Measurements from ENCODE around the gene DCAF8.

Gene DCAF8

GRCh38 chr1:160171354-160171753, 91.0 kb downstream of the DCAF8 start:
- DNase-seq (ENCODE audit: low read depth), result peak; percentile 54
- TF ChIP-seq, protein P1, sequence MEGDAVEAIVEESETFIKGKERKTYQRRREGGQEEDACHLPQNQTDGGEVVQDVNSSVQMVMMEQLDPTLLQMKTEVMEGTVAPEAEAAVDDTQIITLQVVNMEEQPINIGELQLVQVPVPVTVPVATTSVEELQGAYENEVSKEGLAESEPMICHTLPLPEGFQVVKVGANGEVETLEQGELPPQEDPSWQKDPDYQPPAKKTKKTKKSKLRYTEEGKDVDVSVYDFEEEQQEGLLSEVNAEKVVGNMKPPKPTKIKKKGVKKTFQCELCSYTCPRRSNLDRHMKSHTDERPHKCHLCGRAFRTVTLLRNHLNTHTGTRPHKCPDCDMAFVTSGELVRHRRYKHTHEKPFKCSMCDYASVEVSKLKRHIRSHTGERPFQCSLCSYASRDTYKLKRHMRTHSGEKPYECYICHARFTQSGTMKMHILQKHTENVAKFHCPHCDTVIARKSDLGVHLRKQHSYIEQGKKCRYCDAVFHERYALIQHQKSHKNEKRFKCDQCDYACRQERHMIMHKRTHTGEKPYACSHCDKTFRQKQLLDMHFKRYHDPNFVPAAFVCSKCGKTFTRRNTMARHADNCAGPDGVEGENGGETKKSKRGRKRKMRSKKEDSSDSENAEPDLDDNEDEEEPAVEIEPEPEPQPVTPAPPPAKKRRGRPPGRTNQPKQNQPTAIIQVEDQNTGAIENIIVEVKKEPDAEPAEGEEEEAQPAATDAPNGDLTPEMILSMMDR (conservative IDR thresholded peaks at IDR 0.05; ENCODE audit: low read length), result no peak
- no peak overlapping the region for H3K4me3 ChIP-seq (ENCODE audit: low read length)

GRCh38 chr1:160169553-160170399, 92.6 kb downstream of the DCAF8 start:
- H3K4me3 ChIP-seq (ENCODE audit: low read length), result no peak overlapping the region
- TF ChIP-seq, protein P1 (conservative IDR thresholded peaks at IDR 0.05; ENCODE audit: low read length), result no peak
- DNase-seq (ENCODE audit: low read depth), result no peak

DNA sequence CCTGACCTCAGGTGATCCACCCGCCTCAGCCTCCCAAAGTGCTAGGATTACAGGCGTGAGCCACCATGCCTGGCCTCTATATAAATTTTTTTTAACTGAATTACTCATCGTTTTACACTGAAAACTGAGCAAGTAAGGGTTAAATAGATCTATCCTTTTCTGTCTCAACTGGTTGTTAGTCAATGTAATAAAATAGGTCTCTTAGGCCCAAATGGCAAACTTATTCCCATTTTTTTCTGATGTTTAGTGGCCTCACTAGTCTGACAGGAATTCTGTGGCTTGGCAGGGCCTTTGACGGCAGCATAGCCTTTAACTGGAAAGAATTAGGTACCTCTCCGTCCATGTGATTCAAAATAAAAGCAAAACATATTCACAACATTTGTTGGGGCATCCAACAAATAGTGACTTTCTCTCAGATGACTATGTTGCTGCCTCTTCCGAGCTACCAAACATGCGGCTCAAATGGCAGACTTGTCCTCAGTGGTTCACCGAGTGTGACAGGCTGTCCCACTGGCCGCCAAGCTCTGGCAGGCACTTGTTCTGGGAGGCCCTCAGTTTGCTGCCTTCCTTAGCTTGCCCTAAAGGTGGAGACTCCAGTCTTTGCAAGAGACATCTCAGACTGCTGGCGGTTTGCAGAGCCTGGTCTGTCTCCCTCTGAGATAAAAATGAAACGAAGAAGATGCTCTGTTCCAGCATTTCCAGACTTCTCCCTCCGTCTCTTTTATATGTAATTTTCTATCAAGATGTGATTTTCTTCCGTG, 93.6 kb downstream of the DCAF8 start:
- DNase-seq (ENCODE audit: low read depth), result peak; percentile 56
- H3K4me3 ChIP-seq (ENCODE audit: low read length), result no peak overlapping the region
- TF ChIP-seq, protein P1 (conservative IDR thresholded peaks at IDR 0.05; ENCODE audit: low read length), result no peak; the same call in 1 of the 2 replicates

DNA sequence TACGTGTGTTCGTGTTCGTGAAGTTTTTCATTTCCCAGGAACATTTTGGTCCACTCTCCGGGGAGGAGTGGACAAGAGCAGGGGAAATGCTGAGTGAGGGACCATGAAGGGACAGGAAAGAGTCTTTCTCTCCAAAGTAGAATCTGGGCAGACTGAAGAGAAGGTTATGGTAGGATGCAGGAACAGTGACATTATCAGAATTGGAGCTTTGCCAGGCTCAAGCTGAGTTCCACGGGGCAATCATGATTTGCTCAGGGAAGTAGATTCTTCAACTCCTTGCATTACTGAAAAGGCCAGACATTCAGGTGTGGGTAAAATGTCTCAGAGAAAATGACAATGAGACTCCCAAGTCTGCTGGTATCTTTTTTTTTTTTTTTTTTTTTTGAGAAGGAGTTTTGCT, 94.3 kb downstream of the DCAF8 start:
- TF ChIP-seq, protein P1 (conservative IDR thresholded peaks at IDR 0.05; ENCODE audit: low read length), result no peak
- H3K4me3 ChIP-seq (ENCODE audit: low read length), result no peak overlapping the region
- no peak for DNase-seq (ENCODE audit: low read depth)

GRCh38 chr1:160167580-160167979, 94.8 kb downstream of the DCAF8 start:
- H3K4me3 ChIP-seq (ENCODE audit: low read length), result no peak overlapping the region
- TF ChIP-seq, protein P1 (conservative IDR thresholded peaks at IDR 0.05; ENCODE audit: low read length), result no peak
- no peak for DNase-seq (ENCODE audit: low read depth)

DNA sequence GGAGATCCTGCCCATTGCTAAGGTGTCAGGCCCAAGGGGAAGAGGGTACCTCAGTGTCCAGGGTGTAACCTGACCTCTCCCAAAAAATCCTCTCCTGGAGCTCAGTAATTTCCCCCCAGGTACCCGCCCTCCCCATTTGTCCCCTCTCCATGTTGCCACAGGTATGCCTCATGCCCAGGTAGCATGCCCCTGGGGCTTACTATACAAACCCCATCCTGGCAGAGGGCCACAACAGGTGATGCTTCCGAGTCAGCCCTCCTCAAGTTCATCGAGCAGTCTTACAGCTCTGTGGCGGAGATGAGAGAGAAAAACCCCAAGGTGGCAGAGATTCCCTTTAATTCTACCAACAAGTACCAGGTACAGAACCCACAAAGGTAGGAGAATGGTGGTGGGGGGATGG, 95.3 kb downstream of the DCAF8 start:
- TF ChIP-seq, protein P1 (conservative IDR thresholded peaks at IDR 0.05; ENCODE audit: low read length), result no peak
- no peak for DNase-seq (ENCODE audit: low read depth)
- H3K4me3 ChIP-seq (ENCODE audit: low read length), result no peak overlapping the region

Data from AG10803 (cell line).